NCI-H2081 treated with DMSO at 0.1 percent for 48 hours (cell line): ENCODE measurements around the gene DOP1A.
A peak's percentile ranks its signal among the peaks of the same experiment; 100 is the strongest.

Source experiments
- DNase-seq: peaks from one replicate; lab custom pipeline; 2025; lab: John Stamatoyannopoulos, UW

The DOP1A gene

DNA sequence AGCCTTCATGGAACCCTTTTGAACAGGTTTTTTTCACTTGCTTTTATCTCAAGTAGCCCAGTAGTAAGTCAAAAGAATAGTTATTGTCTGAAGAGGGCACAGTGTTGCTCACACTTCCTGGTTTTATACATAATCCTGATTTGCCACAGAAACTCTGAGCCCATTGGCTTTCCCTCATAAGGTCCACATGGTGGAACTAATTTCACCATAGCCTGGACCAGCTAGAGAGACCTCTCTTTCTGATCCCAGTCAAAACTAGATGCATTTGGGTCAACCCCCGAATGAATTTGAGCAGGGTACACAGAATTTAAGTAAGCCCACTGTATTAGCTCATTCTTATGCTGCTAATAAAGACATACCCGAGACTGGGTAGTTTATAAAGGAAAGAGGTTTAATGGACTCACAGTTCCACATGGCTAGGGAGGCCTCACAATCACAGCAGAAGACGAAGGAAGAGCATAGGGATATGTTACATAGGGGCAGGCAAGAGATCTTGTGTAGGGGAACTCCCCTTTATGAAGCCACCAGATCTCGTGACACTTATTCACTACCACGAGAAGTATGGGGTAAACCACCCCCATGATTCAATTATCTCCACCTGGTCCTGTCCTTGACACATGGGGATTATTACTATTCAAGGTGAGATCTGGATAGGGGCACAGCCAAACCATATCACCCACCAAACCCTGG lies 131.8 kb downstream of the DOP1A start:
- DNase-seq: no peak

DNA sequence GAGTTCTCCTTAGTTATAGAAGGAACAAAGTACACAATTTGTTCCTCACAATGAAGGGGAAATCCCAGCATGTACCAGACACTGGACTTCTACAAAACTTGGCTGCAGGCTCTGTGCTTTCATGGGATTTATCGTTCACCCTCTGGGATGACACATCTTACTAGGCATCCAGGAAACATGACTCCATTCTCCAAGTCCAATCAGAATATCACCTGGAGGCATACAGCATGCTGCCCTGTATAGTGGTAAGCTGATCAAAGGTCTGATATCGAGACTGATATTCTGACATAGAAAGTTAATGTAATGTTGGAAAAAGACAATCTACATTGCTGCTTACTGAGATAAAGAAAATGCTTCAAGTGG lies 132.4 kb downstream of the DOP1A start:
- no peak for DNase-seq

DNA sequence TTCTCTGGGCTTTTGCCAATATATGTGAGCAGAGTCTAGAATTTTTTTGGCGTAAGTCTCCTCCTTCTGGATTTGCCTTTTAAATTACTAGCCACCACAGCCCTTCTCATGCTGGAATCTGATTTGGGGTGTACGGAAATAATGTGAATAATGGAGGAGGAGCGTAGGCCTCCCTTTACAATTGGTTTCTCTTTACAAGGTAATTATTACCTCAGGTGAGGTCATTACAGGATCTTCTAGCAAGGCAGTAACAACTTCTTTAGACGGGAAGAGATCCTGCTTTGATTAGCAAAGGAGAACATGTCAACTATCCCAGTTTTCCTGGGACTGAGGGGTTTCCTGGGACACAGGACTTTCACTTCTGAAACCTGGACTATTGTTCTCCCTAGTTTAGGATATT lies 134.6 kb downstream of the DOP1A start:
- no peak for DNase-seq

DNA sequence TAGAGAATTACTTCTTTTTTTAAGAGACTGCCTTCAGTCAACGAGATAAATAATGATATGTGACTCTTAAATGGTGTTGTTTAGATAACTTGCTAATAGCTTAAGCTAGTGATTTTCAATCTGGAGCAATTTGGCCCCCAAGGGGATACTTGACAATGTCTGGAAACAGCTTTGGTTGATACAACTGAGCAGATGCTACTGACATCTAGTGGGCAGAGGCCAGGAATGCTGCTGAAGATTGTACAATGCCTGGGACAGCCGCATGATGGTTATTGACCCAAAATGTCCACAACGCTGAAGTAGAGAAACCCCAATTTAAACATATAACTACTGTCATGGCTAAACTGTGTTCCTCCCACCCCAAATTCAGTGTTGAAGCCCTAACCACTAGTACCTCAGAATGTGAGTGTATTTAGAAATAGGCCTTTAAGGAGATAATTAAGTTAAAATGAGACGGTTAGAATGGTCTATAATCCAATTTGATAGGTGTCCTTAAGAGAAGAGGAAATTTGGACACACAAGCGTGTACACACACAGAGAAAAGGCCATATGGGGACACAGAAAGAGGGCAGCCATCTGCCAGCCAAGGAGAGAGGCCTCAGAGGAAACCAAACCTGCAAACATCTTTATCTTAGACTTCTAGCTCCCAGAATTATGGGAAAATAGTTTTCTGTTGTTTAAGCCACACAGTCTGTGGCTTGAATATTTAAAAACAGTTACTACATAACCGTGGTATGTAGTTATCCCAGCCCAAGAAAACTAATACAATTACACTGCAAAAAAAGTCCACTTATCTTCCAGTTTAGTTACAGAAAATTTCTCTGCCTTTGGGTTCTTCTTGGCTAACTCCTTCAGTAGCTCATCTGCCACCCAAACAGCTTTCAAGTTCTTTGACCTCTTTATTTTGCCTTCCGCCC lies 147.9 kb downstream of the DOP1A start:
- DNase-seq: peak; percentile 31

DNA sequence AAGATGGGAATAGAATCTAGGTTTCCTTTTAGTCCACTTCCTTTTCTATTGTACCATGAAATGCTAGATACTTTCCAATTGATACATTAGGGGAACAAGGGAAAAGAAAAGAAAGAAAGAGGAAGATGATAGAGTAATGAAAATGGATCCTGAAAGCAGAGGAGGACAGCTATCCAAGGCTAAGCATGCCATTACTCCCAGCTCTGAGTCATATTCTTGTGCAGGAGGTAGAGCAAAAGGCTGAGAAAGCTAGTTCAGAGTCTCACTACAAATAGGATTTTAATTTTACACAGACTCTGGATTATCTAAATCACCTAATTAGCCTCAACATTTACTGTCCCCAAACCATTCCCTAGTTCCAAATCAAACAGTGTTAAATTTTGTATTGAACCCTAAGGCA lies 149.3 kb downstream of the DOP1A start:
- DNase-seq: no peak
